ENCODE results near the gene CEP128.

- TF ChIP-seq CTCF (IDR thresholded peaks at IDR 0.05) (no peak), ESRRA (CRISPR knock-in tag; IDR thresholded peaks at IDR 0.05; ENCODE audit: borderline replicate concordance) (no peak), HMGA2 (CRISPR knock-in tag; IDR thresholded peaks at IDR 0.05) (no peak)
- TF ChIP-seq, protein P1, sequence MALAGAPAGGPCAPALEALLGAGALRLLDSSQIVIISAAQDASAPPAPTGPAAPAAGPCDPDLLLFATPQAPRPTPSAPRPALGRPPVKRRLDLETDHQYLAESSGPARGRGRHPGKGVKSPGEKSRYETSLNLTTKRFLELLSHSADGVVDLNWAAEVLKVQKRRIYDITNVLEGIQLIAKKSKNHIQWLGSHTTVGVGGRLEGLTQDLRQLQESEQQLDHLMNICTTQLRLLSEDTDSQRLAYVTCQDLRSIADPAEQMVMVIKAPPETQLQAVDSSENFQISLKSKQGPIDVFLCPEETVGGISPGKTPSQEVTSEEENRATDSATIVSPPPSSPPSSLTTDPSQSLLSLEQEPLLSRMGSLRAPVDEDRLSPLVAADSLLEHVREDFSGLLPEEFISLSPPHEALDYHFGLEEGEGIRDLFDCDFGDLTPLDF (CRISPR knock-in tag; IDR thresholded peaks at IDR 0.05) = no peak
Observed at GRCh38 chr14:80923368-80923767, 18.2 kb downstream of the CEP128 start.

All from WTC11 (cell line).